Panc1 (cell line): ENCODE measurements around the gene CDK6.

Experiments used
- CTCF ChIP-seq: fragments of 450-650 bp; IDR thresholded peaks from 2 replicates; pipeline ENCODE4 v1.5.1; 2017; ENCODE audit warnings: mild to moderate bottlenecking
- POLR2AphosphoS5 ChIP-seq: IDR thresholded peaks from 2 replicates; pipeline ENCODE4 v1.6.1; 2012; ENCODE audit warnings: mild to moderate bottlenecking, low read depth, low read length, moderate library complexity
- REST ChIP-seq, 2 experiments: IDR thresholded peaks; 2 replicates each; pipeline ENCODE4 v1.6.1; 2011 to 2012; ENCODE audit warnings: low read depth in 2 of 2, control low read depth in 1 of 2, low read length in 1 of 2, mild to moderate bottlenecking in 1 of 2, moderate library complexity in 1 of 2; ENCODE audit not compliant: insufficient read depth in 1 of 2
- TCF7L2 ChIP-seq: IDR thresholded peaks from 2 replicates; pipeline ENCODE4 v1.6.1; 2011; ENCODE audit warnings: mild to moderate bottlenecking, low read depth, low read length, inconsistent platforms

GRCh38 chr7:92882760-92883159, 46.4 kb upstream of the CDK6 start:
- TF ChIP-seq CTCF = no peak
- TF ChIP-seq REST (IDR thresholded peaks at IDR 0.05; ENCODE audit: insufficient read depth in 1 of 2, low read depth in 2 of 2, low read length in 1 of 2) = no peak
- TF ChIP-seq TCF7L2 = no peak
- TF ChIP-seq POLR2AphosphoS5 = no peak
